GM20000 (cell line): ENCODE data around the gene CLDN20.

Experiments used
- DNase-seq: peaks from one replicate; pipeline ENCODE4 v3.0.0; 2012; ENCODE audit warnings: low spot score
- CTCF ChIP-seq: IDR thresholded peaks from 2 replicates; pipeline ENCODE4 v1.5.1; 2012; ENCODE audit warnings: mild to moderate bottlenecking, control low read depth; ENCODE audit errors: extremely low read depth, missing control alignments

CLDN20 gene

DNA sequence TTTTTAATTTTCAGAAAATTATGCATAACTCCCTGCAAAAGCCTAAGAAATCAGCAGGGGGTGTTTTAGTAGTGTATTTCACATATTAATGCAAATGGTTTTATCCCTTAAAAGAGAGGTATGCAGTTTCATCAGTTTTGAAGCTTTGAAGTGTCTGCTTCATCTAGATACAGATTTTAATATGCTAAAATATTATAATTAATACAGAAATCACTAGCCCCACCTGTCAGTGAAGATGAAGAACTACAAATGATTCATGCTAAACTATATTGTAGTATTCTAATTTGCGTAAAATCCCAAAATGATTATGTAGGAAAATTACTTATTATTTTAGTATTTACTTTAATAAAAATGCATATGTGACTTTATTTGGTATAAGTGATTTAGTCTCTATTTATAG lies 53.4 kb downstream of the CLDN20 start:
- DNase-seq = no peak

DNA sequence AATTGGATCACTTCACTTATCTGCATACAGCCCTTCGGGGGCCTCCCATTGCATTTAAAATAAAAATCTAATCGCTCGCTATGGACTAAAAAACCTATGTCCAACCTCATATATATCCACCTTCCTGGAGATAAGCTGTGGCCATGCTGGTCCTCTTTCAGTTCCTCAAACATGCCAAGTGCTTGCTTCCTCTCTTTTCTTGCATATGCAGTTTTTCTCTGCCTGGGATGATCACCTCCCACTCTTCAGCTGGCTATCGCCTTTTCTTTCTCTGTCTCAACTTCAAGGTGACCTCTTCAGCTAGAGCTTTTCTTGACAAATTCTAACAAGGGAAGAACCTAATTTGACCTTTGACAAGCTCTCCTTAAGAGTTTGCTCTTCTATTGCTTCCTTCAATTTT lies 56.1 kb downstream of the CLDN20 start:
- DNase-seq = no peak
- TF ChIP-seq CTCF = no peak

More for the DNA sequence above, 53.4 kb downstream of the CLDN20 start:
- TF ChIP-seq CTCF = no peak

DNA sequence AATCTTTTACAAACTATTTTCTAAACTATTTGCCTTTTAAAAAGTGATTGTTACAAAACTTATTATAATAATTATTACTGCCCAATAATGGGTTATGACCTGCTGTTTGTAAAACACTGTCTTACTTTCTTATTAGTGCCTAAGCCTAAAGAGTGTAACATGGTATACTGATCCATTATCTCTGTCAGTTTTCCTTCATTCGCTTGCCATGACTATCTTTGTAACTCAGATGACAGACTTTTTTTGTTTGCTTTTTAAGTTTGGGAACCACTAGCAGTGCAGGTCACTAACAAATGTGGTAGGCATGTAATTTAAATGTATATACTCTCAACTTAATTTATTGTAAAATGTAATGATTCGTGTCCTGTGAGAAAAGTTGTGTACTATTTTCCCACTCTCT lies 60.4 kb downstream of the CLDN20 start:
- TF ChIP-seq CTCF = no peak

DNA sequence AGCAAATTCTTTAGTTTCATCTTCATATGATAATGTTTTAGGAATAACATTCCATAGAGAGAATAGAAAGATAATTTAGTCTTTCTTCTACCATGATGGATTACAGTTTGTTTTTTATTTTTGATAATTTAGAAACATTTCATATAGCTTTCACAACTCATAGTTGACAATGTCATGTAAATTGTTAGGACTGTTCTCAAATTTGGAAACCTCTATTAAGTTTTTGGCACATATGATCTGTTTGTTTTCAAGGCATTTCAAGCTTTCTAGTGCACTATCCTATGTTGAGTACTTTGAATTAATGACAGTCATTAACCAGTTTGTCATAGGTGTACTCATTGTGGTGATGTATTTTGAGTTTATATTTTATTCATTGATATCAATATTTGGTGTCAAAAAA lies 61.2 kb downstream of the CLDN20 start:
- DNase-seq = no peak
- TF ChIP-seq CTCF = no peak

More for the DNA sequence above, 60.4 kb downstream of the CLDN20 start:
- no peak for DNase-seq

DNA sequence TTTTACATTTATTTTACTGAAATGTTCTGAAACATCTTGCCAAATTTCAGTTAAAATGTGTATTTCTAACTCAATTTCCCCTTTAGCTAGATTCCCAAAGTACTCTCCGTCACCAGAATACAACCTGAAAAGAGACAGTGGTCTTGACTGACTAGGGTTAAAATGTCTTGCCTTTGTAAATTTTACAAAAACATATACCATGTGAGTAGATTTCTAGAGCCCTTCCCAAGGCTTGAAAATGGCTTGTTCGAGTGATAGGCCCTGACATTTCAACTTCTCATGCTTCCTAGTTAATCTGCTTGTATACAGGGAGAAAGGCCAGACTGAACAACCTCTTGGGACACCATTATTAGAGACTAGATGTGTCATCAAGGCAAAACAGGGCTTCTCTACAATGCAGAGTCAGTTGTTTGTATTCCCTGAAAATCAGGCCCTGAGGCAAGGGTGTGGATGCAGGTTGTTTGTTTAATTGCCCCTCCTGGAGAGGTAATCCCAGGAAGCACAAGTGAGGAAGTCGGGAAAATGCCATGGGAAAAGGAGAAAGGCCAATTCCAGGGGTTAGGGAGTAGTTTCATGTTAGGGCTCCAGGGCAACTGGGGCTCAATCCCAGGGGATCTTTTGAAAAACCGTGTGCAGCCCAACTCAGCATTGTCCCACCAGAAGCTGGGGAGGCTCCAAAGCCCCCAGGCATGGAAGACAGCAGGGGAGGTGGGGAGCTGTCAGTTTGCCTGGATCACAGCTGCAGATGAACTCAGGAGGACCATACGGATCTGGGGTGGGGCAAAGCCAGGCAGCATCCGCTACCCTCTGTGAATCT lies 62.1 kb downstream of the CLDN20 start:
- no peak for TF ChIP-seq CTCF

More for the DNA sequence above, 62.1 kb downstream of the CLDN20 start:
- DNase-seq = no peak
